AML-193 (cell line): Measurements from ENCODE around the gene MSI2.
"Not testable (repeated sequence)": the region's sequence is repeated elsewhere in the genome, so short reads cannot be mapped to it uniquely, and the experiment has no call there.

Source experiments
- DNase-seq, 2 experiments: peaks; one replicate each; lab custom pipeline; 2025; lab: John Stamatoyannopoulos, UW

MSI2 gene

DNA sequence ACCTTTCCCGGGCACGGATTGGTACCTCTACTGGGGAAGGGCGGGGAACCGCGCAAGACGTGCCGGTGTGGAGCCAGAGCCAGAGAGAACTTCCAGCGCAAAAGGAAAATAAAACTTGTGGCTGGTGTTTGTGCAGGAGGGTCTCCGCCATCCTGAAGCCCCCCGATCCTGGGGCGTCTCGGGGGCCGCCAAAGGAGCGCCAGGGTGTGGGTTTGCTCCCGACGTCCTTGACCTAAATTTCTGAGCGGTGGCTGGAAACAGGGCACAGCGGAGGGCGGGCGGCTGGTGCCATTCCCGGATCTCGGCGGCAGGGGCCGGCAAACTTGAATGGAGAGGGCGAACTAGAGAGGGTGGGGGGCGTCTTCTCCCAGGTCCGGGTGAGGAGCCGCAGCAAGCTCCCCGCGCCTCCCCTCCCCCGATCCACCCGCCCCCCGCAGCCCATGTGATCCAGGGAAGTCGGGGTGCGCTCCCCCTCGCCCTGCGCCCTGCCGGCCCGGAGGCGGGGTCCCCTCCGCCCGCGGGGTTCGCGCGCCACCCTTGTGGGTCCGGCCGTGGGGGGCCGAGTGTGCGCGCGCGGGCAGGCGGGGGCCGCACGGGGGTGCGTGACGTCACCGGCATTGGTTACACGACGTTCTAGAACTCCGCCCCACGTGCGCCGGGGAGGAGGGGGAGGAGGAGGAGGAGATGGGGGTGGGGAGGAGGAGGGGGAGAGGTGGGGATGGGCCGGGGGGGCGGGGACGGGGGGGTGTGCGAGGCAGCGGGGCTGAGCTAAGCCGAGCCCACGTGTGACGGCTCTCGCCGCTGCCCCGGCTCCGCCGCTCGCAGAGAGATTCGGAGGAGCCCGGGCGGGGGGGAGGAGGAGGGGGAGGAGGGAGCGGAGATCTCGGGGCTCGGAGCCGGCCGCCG is at the start of gene MSI2:
Gene MSI2, plus strand, starts transcription at position 748 of the 906 bp plus-strand sequence. CDS start 220 bp downstream, outside the sequence.
- peak; percentile 58 to 75 for DNase-seq

DNA sequence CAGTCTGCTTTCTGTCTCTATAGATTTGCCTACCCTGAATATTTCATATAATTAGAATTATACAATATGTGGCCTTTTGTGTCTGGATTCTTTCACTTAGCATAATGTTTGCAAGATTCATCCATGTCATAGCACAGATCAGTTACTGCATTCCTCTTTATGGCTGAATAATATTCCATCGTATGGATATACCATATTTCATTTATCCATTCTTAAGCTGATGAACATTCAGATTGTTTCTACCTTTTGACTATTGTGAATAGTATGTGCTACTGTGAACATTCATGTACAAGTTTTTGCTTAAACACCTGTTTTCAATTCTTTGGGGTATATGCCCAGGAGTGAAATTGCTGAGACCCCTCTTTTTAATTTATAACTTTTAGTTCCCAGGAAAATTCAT is 49.4 kb upstream of the MSI2 start:
- no peak for DNase-seq

DNA sequence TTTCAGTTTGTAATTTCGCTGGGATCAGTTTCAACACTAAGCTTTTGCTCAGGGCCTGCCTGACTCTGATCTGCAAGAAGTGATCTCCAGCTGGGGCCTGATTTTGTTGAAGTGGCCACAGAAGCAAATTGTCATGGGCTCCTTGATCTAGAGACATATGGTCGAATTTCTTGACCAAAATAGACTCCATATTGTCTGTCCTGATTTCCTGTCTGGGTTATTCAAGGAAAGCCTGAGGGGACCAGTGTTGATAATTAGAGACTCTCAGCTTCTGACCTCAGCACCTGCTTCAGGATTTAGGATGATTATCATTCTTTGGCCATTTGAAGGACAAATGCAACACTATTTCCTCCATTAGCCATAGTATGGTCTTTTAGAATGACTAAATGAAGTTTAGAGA is 48.9 kb upstream of the MSI2 start:
- no peak for DNase-seq

- DNase-seq, result no peak
Measured at GRCh38 chr17:57210224-57210553, 46.1 kb upstream of the MSI2 start.

DNA sequence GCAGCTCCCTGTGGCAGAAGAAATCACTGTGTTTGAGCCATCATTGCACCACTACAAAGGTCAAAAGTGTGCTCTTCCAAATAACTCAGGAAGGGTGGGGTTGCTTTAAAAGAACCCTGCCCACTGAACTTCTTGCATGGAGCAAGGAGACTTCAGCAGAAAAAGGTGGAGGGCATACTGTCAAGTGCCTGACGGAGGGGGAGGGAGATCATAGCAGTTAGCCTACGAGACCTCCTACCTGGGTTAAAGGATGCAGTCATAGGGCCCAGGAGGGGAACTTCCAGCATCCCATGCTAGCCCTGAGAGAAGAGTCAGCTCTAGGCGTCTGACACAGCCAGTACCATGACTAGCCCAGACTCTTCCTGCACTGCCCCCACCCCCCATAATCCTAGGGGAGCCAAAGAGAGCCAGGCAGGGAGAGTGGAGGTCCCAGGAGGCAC is 45.3 kb upstream of the MSI2 start:
- no peak for DNase-seq

- no peak for DNase-seq
Measured at GRCh38 chr17:57211543-57211942, 44.8 kb upstream of the MSI2 start.

DNA sequence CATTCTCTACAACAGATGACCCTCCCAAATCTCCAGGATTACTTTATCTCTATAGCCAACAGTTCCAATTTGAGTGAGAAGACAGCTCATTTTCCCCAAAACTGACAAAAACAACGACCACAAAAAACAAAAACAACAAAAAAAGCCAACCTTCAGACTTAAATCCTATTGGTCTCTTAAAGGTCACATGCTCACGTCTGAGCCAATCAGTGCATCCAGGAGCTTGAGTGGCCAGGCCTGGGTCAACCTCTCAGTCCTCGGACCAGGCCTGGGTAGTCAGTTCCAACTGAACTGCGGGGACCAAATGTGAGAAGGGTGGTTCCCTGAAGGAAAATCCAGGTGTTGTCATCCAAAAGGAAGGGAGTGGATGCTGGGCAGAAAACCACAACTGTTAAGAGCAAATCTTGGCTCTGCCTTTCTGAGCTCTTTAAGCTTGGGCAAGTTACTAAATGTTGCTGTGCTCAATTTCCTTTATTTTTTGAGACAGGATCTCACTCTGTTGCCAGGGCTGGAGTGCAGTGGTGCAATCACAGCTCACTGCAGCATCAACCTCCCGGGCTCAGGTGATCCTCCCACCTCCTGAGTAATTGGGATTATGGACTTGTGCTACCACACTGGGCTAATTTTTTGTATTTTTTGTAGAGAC is 43.0 kb upstream of the MSI2 start:
- no peak for DNase-seq

DNA sequence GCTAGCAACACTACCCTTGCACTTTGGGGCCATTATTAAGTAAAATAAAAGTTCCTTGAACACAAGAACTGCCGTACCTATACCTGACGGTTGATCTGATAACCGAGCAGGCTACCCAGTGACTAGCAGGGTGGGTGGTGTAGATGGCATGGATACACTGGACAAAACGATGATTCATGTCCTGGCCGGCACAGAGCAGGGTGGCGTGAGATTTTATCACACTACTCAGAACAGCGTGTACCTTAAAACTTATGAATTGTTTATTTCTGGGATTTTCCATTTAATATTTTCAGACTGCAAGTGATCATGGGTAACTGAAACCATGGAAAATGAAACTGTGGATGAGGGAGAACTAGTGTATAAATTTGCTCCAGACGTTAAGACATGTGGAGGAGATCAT is 41.0 kb upstream of the MSI2 start:
- no peak for DNase-seq

- no peak for DNase-seq
Measured at GRCh38 chr17:57221366-57222350, 34.7 kb upstream of the MSI2 start.

GRCh38 chr17:57222422-57222821 is 33.9 kb upstream of the MSI2 start:
- DNase-seq, result not testable (repeated sequence)

DNA sequence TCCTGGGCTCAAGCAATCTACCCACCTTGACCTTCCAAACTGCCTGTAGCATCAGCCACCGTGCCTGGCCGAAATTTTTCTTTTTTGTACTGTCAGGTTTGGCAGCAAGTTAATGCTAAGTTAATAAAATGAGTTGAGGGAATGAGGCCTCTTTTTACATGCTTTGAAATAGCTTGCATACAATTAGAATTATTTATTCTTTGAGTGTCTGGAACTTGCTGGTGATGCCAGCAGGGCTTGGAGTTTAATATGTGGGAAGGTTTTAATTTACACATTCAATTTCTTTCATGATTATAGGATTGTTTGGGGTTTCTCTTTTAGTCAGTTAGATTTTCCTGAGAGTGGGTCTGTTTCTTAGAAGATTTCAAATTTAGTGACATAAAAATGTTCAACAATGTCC is 31.2 kb upstream of the MSI2 start:
- DNase-seq, result no peak

DNA sequence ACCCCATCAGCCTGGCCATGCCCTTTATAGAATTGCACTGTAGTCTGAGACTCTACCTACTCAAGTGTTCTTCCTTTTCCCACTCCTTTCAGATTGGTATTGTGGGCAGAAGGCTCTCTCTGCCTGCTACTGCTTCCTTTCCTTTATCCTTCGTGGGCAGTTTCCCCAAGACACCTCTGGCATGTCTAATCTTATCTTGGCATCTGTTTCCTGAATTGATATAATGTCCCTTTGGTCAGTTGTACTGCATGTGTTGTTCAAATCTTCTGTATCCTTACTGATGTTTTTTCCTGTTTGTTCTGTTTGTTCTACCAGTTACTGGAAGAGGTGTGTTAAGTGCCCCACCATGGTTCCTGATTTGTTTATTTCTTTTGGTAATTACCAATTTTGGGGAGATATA is 29.5 kb upstream of the MSI2 start:
- DNase-seq, result no peak

DNA sequence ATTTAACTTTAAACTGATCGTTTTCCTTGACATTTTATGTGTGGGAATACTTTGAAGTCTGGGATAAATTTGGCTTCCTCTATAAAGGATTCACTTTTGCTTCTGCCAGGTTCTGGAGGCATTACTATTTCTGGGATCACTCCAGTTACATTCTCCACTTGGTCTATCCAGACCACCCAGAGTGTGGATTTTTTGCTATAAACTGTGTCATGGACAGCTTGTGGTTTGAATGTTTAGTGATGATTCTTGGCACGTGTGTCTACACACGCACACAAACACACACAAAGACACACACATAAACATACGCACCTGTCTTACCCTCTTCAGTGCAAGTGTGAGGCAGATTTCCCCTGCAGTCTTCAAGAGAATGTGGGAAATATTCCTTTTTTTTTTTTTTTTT is 27.4 kb upstream of the MSI2 start:
- no peak for DNase-seq

DNA sequence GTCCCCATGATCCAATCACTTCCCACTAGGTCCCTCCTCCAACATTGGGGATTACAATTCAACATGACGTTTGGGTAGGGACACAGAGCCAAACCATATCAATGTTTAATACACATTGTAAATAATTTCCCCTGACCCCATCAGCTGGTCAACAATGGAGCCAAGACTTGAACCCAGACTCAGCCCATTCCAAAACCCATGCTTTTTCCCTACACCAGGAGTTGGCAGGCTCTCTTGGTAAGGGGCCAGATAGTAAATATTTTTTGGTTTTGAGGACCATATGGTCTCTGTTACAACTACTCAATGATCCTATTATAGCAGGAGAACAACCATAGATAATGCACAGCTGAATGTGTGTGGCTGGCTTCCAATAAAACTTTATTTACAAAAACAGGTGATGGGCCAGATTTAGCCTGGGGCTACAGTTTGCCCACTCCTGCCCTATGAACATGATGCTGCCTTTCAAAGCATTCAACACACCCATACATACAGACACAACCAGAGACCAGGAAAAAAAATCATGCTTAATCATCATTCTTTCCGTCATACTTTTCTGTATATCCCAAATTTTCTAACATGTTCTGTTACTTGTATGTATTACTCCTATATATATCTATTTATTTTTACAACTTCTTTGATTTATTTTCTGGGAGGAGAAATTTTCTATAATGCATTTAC is 22.1 kb upstream of the MSI2 start:
- no peak for DNase-seq

DNA sequence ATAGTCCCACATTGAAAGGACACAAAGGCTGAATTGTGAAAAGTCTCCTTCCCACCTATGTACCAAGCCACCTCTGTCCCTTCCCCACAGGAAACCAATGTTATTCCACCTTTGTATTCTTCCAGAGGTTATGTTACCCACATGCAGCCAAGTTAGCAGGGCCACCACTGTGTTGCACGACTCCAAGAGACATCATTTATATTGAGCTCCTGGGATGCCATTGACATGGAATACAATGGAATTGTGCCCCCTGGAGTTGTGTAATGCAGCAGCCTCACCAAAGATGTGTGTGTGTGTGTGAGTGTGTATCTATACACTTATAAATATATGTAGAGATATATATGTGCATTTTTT is 21.6 kb upstream of the MSI2 start:
- DNase-seq, result no peak

DNA sequence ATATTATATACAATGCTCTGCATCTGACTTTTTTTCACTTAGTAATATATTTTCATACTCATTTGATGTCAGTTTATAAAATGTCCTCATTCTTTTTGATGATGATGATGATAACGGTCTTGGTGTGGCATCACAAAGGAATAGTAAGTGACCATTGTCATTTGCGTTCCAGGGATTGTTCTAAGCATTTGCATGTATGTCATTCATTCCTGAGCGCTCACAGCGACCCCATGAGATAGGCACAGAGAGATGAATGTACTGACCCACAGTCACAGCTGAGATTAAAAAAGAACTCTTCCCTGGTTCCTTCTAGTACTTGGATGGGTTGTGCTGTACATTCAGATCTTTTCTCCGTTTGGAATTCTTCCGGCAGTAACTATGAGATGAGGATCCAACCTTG is 21.2 kb upstream of the MSI2 start:
- DNase-seq, result no peak

DNA sequence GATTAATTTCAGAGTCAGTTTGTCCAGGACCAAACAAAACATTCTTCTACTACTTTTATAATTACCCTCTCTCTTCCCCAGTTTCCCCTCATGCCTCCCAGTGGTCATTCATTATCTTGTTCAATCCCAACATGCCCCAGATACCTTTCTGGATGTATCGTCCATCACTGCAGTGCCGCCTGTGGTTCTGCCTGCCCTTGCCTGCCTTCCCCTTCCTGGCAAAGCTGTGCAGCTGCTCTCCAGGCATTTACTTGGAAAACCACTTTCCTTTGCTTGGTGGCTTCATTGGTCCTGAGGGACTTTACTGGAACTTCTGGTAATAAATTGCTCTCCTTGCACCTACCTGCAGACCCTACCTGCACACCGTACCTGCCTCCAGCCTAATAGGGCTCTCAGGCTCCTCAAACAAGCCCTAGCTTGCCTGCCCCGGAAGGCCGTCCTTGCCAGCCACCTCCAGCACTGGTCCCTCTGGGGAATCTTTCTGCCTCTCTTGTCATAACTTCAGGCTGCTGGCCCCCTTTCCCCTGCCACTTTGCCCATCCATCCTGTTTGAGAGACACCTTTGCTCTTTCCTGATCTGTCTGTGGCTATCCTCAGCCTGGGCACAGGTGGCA is 19.5 kb upstream of the MSI2 start:
- no peak for DNase-seq

DNA sequence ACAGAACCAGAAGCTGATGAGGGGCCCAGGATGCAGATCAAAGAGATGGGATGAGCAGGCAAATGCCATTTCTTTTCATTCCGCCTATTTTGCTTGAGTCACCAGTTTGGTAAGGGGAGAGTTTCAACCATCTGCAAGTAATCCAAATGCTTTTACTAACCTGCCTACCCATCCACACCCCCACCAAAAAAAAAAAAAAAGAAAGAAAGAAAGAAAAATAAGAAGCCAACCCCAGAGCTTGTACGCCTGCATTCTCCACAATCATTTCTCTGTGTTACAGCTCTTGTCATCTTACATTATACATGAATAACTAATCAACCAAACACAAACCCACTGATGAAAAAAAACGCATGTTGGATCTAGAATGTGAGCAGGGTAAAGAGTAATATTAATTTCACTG is 15.7 kb upstream of the MSI2 start:
- DNase-seq, result no peak

- no peak for DNase-seq
Measured at GRCh38 chr17:57242148-57242547, 14.2 kb upstream of the MSI2 start.

- peak; percentile 77 to 80 for DNase-seq
Measured at GRCh38 chr17:57243171-57243622, 13.1 kb upstream of the MSI2 start.

DNA sequence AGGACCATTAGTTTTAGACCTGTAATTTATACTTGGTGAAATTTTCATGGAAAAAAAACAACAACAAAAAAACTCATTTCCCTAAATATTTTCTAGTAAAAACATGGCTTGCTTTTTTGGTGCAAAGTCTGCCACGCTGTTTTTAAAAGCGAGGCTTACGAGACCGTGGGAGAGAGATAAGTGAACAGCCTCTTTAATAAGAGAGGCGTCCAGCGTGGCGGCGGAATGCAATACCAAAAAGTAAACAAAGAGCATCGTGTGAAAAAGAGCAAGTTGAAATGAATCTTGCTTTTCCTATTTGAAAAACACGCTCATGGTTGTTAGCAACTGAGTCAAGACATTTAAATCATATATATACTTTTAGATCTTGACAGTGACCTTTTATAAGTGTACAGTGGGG is 10.5 kb upstream of the MSI2 start:
- no peak for DNase-seq
